MM.1S (cell line): ENCODE results near the gene DSCAML1.

Experiments used
- CTCF ChIP-seq: fragments of 300-600 bp; sonication (generic); IDR thresholded peaks from 2 replicates; pipeline ENCODE4 v1.5.1; 2016; ENCODE audit warnings: antibody characterized with exemption, low read length, mixed read lengths
- EZH2 ChIP-seq: fragments of 300-600 bp; sonication (generic); optimal IDR thresholded peaks from 2 replicates; pipeline ENCODE3; 2017; ENCODE audit warnings: low read depth, mild to moderate bottlenecking, antibody characterized with exemption, low read length, mixed read lengths

- TF ChIP-seq CTCF, result no peak
- TF ChIP-seq EZH2, result no peak
Observed at GRCh38 chr11:117569911-117570310, 227.1 kb downstream of the DSCAML1 start.
